NCI-H1105 (cell line): ENCODE data around the gene ZNF438.
"Not testable (repeated sequence)": the region's sequence is repeated elsewhere in the genome, so short reads cannot be mapped to it uniquely, and the experiment has no call there.

Experiments used
- DNase-seq: peaks from one replicate; lab custom pipeline; 2025; lab: John Stamatoyannopoulos, UW

The ZNF438 gene

DNA sequence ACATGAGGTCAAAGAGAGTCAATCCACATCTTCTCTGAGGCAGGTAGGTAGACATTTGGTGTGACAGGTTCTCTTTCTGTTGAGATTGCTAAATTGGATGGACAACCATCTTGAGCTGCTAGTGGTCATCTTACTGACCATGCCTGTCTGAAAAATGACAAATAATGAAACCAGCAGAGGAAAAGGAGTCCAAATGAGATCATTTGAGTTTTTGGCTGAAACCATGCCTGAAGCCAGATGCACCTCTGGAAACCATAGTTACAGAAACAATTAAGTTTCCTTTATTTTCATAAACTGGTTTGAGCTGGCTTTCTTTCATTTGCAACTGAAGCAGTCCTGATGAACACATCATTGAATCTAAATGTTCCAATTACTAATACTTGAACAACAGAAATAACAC, 100.6 kb downstream of the ZNF438 start:
- no peak for DNase-seq

DNA sequence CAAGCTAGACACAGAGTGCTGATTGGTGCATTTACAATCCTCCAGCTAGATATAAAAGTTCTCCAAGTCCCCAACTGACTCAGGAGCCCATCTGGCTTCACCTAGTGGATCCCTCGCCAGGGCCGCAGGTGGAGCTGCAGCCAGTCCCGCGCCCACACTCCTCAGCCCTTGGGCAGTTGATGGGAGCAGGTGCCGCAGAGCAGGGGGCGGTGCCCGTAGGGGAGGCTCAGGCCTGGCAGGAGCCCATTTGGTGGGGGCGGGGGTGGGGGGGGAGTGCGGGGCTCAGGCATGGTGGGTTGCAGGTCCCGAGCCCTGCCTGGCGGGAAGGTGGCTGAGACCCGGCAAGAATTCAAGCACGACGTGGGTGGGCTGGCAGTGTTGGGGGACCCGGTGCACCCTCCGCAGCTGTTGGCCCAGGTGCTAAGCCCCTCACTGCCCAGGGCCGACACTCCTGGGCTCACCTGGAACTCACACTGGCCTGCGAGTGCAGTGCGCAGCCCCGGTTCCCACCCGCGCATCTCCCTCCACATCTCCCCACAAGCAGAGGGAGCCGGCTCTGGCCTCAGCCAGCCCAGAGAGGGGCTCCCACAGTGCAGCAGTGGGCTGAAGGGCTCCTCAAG, 101.7 kb downstream of the ZNF438 start:
- no peak for DNase-seq

DNA sequence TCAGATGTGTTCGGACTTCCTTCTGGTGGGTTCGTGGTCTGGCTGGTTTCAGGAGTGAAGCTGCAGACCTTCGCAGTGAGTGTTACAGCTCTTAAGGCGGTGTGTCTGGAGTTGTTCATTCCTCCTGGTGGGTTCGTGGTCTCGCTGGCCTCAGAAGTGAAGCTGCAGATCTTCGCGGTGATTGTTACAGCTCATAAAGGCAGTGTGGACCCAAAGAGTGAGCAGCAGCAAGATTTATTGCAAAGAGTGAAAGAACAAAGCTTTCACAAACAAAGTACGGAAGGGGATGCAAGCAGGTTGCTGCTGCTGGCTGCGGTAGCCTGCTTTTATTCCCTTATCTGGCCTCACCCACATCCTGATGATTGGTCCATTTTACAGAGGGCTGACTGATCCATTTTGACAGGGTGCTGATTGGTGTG, 102.3 kb downstream of the ZNF438 start:
- not testable (repeated sequence) for DNase-seq

DNA sequence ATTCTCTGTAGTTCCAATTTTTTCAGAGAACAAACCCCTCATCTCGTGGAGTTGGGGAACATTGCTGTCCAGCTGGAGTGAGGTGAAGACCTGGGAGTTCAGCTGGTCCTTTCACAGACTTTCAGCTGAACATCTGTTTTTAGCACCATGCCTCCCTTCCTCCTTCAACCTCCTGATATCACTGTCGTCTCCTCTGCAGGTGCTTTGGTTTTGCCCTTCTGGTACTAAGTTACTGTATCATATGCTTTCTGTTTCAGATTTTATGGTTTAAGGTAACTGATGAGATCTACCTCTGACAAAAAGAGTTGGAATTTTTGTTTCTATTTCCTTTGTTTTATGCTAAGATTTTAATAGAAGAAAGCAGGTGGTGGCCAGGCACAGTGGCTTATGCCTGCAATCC, 102.9 kb downstream of the ZNF438 start:
- DNase-seq = no peak

DNA sequence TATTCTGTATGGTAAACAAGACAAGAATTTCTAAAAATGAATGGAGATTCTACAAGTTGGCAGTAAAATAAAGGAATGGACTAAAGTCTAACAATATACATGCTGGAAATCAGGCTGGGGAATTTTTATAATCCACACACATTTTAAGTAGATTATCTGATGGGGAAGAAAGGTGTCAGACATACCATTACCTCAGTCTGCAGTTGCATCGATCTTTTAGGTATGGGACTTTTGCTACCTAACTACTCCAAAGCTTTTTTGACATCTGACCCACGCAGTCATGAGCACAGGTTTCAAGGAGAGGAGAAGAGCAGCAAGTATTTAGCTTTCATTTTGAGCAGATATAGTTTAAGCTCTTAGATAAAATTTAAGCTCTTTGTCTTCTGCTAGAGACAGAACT, 113.0 kb downstream of the ZNF438 start:
- no peak for DNase-seq

DNA sequence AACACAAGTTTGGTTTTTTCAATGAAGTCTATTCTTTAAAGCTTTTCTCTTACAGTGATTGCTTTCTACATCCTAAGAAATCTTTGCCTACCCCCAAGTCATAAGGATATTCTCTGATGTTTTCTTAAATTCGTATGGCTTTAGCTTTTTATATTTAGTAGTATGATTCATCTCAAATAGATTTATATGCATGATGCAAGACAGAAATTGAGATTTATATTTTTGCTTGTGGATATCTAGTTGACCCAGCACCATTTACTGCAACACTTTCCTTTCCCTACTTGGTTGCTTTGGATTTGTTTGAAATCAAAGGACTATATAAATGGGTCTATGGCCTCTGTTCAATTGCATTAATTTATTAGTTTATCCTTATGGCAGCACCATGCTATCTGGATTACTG, 113.9 kb downstream of the ZNF438 start:
- DNase-seq = no peak

DNA sequence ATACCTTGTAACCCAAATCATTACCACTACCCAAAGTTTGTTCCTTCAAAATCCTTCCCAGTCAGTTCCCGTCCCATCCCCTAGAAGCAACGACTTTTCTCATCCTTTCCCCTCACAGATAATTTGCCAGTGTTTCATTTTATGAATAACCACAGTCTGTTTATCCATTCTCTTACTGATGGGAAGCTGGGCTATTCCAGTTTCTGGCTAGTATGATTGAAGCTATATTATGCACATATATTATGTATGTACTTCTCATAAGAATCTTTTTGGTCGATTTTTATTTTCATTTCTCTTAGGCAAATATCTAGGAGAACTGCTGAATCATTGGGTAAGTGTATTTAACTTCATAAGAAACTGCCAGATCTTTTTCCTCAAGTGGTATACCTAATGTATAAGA, 114.6 kb downstream of the ZNF438 start:
- no peak for DNase-seq

DNA sequence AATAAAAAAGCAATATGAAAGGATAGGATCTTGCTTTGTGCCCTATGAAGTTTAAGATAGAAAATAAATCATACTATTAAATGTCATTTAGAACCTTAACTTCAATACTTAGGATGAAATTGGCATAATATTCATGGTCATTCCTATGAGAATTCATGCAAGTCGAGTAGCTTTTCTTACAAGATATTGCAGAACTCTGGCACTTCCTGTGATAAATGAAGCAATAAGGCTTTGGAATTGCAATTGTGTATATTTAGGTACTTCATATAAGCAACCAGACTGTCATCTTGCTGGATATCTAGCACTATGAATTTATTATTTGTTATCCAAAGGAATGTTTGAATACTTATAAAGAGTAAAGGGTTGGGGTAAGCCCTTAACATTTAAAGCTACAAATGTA, 116.5 kb downstream of the ZNF438 start:
- DNase-seq = no peak

DNA sequence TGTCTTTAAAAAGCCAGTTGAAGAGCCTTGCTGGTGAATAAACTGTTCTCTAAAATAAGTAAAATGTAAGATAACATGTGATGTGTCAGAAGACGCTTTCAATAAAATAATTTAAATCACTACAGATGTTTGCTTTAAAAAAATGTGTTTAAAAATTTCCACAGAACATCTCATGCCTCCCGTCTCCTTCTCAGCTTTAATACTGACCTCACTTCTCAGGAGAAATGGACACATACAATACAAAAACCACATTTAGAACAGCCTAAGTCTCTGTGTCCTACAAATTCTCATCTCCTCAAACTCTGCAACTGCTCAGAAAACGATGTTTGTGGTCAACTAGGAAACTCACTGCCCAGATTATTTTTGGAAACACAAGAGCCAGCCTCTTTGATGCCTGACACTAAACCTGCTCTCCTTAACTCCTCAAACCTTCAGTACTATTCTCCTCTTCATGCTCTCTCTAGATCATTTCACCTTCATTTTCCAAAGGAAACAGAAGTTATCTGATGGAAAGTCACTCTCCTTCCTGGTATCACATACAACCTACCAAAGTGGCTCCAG, 120.3 kb downstream of the ZNF438 start:
- DNase-seq = no peak

DNA sequence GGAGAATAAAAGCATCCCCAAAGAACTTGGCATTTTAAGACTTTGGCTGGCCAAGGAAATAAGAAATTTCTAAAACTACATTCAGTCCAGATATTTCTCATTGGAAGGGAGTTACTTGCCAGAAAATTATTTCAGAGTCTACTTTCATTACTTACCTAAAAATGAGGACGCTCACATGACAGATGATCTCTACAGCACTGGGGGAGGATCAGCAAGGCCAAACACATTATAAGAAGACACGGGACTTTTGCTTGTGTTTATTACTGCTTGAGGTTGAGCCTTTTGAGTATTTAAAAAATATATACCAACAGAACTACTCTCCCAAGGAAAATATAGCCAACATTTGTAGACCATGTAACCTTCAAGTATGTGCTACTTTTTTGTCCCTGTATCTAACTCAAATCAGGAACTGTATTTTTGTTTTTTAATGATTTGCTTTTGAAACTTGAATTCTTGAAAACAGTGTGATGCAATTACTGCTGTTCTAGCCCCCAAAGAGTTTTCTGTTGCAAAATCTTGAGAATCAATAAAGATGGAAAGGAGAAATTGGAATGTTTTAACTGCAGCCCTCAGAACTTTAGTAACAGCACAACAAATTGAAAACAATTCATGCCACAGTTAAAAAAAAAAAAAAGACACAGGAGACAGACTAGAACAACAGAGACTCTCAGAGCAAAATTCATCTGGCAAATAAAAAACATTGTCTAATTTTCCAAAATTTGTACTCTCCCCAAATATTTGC, 128.1 kb downstream of the ZNF438 start:
- DNase-seq = no peak

DNA sequence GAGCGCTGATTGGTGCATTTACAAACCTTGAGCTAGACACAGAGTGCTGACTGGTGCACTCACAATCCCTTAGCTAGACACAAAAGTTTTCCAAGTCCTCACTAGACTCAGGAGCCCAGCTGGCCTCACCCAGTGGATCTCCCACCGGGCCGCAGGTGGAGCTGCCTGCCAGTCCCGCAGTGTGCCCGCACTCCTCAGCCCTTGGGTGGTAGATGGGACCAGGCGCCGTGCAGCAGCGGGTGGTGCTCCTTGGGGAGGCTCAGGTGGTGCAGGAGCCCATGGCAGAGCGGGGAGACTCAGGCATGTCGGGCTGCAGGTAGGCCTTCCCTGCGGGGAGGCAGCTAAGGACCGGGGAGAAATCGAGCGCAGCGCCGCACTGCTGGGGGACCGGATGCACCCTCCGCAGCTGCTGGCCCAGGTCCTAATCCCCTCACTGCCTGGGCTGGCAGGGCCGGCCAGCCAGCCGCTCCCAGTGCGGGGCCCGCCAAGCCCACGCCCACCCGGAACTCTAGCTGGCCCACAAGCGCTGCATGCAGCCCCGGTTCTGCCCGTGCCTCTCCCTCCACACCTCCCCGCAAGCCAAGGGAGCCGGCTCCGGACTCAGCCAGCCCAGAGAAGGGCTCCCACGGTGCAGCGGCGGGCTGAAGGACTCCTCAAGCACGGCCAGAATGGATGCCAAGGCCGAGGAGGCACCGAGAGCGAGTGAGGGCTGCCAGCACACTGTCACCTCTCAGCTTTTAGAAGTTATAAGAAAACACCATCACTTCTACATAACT, 128.9 kb downstream of the ZNF438 start:
- no peak for DNase-seq

DNA sequence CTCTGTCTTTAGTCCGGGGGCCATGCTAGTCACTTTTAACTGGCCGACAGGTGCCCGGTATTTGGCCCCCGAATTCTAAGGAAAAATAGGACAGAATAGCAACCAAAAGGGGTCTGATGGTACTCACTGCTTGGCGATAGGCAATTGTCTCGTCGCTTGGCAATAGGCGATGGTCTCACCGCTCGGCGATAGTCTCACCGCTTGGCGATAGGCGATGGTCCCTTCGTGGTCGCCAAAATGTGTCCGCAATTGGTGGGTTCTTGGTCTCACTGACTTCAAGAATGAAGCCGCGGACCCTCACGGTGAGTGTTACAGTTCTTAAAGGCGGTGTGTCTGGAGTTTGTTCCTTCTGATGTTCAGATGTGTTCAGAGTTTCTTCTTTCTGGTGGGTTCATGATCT, 130.2 kb downstream of the ZNF438 start:
- not testable (repeated sequence) for DNase-seq

DNA sequence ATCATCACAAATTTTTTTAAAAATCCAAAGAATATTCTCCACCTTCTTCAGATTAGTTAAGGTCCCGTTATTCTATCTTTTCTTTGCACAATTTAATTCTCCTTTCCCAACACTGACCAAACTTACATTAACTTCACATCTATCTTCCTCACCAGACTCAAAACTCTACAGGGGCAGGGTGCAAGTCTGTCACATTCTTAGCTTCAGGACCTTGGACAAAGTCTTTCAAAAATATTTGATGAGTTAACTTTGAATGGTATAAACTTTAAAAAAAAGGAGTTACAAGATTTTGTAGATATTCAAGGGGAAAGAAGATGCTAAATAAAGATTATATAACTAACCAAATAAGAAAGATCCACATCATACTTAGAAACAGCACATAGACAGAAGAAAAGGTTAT, 132.7 kb downstream of the ZNF438 start:
- DNase-seq = no peak

DNA sequence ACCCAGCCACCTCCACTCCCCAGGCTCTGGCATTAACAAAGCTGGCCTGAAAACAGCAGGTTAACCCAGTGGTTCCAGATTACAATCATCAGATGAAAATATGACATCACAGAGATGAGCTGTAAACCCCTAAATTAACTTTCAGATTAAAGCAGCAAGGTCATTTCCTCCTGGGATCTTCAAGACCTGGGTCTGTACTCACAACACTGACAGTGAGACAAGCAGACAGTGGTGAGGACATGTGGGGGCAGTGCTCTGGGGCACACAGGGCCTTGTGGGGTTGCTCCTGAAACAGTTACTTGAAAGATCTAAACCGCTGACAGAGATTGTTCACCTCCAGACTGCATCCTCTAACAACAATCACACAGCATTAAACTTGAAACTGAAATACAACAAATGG, 134.1 kb downstream of the ZNF438 start:
- DNase-seq = no peak

DNA sequence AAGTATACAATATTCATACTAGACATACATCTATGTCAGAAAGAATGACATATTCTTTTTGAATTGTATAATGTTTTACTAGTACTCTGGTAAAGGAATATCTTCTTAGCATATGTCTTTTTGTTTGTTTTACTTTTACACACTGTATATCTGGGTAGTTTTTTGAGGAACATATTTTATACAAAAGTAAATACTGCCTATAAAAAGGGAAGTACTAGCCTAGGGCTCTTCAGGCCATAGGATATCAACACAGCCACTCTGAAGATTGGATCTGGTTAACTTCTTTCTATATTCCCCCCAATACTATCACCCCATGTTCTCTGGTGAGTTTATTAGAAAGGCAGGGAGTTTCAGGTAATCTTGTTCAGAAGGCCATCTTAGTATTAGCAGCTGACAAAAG, 134.6 kb downstream of the ZNF438 start:
- DNase-seq = no peak

DNA sequence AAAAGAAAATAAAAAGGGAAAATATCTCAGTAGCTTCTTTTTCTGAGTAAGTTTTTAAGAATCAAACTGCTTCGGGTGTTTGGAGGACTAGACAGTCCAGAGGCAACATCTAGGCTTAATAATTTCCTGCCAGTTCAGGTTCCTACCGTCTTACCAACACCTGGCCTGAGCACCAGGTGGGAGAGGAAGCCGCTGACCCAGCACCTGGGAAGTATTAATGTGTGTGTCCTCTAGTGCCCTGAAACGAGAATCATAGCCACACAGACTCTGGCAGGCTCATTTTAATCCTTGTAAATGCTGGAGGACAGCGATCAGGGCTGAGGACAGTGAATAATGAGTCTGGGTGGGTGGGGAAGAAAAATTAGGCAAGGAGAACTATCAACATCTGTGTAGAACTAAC, 137.4 kb downstream of the ZNF438 start:
- no peak for DNase-seq

DNA sequence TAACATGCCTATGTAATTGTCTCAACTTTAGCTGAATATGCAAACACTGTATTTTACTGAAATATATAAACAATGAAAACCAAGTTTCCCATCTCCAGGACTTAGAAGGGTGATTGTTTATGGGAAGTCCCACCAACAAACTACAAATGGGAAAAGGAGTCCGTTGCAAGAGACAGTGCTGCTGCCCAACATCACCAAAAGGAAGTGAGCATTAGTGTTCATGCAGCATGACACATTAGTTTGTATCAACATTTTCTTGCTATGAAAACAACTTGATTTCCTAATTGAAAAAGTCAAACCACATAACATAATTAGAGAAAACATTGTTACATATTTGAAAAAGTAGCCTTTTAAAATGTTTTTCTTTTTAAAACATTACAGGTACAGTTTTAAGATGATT, 138.5 kb downstream of the ZNF438 start:
- DNase-seq = no peak

DNA sequence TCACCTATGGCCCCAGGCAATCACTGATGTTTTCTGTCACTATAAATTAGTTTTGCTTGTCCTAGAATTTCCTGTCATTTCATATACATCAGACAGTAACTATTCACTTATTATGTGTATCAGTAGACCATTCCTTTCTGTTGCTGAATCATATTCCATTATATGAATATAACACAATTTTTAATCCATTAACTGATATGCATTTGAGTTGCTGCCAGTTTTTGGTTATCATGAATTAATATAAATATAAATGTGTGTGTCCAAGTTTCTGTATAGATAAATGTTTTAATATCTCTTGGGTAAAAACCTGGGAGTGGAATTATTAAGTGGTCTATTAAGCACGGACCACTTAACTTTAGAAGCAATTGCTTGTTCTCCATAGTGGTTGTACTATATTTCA, 143.8 kb downstream of the ZNF438 start:
- DNase-seq = no peak

DNA sequence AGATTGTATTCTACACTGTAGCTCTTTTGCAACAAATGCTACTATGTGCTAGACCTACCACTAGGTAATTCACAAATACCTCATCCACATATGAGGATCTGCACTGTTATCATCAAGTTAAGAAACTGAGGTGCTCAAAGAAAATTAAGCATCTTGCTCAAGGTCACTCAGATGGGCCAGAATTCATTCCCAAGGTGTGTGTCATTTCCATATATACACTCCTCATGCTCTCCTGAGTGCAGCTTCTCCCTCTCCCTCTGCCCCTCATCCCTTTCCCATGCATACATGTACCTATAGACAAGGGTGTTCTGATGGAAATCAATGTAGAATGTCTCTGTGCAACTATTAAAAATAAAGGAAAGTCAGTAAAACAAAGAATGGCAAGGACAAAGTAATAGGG, 146.2 kb downstream of the ZNF438 start:
- DNase-seq = no peak

DNA sequence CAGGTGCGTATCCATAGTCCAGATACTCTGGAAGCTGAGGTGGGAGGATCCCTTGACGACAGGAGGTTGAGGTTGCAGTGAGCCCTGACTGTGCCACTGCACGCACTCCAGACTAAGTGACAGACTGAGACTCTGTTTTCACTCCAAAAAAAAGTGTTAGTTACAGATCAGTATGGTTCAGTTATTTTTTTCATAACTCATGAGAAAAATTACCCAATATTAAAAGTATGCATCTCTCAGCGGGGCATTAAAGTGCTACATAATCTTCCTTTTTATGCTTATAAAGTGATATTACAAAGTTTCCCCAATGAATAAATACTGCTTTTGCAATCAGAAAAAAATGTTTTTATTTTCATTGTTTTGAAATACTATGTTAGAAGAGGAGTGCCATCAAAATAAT, 147.9 kb downstream of the ZNF438 start:
- DNase-seq = no peak

DNA sequence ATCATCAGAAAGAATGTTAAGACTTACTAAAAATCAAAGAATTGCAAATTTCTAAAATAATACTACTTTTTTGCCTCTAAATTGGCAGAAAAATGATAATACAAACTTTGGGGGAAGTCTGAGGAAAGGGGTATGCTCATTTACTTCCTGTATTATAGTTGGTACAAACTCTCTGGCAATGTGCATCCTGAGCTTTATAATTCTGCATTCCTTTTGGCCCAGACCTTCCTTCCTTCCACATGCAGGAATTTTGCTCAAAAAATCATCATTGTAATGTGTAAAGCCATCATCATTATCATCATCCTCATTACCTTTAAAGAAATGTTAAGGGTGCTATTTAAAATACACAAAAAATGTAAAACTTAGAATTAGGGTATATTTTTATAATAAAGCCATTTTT, 148.5 kb downstream of the ZNF438 start:
- DNase-seq = no peak

DNA sequence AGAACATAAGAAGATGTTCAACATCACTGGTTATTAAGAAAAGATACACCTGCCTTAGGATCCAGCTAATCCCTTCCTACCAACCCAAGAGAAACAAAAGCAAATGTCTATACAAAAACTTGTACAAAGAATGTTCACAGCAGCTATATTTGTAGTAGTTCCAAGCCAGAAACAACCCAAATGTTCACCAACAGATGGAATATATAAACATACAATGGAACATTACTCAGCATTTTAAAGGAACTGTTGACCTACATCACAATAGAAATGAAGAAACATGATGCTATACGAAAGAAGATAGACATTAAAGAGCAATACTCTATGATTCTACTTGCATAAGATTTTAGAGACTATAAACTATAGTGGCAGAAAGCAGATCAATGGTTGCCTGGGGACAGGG, 149.4 kb downstream of the ZNF438 start:
- DNase-seq = no peak

DNA sequence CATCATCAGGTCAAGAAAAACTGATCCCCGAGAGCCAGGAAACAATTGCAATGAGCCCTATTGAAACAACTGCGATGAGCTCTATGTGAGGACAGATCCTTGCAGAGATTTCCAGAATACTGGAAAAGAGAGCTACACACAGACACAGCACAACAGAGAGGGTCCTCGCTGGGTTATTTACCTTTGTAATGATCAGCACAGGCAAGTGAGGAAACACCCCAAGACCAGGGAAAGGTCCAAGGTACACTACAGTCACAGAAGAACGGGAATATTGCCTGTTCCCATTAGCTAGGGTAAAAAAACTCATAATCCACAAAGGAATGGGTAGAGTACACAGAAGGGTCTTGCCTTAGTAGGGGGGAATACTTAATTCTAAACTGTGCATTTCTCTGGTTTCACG, 152.7 kb downstream of the ZNF438 start:
- no peak for DNase-seq
